ENCODE measurements around the gene STK11IP. TPM values are rescaled to one million over a fixed set of nuclear protein-coding genes. Genes with fewer than 3 reads are reported as not detected.
A peak's percentile ranks its signal among the peaks of the same experiment; 100 is the strongest.

Gene STK11IP
- total and polyA plus RNA-seq, 10 of the 15 experiments (the other 5 are each of a cell fraction or from before 2014, with no cell fraction given), result 0.42 to 24.0 (median 11.4) TPM

DNA sequence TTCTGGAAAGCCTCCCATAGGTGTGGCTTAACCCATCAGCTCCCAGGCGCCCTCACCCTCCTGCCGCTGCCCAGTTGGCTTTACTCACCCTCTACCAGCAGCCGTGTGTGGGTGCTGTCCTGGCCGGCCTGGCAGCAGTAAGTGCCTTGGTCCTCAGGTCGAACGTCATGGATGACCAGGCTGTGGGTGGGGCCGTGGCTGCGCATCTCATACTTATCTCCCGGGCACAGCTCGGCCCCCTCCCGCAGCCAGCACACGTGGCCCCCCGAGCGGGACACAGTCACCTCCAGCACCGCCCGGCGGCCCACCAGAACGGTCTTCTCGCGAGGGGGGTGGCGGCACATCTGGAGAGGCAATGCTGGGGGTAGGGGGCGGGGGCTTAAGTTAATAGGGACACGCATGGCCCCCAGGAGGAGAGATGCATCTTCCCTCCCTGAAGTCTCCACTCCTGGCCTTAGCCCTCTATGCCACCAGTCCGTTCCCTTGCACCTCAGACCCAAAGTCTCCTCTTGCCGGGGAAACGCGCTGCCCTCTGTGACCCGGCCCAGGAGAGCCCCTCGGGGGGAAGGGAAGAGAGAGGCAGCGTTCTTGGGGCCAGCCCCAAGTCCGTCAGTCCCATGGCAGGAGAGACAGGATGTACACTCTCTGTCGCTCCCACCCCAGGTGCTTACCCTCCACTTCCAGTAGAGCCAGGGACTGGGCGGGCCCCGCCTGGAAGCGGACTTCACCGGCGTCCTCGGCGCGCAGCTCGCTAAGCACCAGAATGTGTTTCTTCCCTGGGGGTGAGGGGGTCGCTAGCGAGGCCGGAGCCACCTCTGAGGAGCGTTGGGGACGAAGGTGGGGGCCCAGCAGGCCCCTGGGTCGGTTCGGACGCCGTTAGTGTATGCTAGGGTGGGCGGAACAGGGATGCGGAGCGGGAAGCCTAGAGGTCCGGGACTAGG, 45.9 kb upstream of the STK11IP start:
- no peaks in the 10 kb centered on the region; the same call in 1 of the 2 replicates for H3K4me1 ChIP-seq (ENCODE audit: control insufficient read depth, insufficient read depth, low read length)
- WGBS (ENCODE audit: insufficient coverage, insufficient replicate concordance, low lambda C conversion rate, missing lambda C conversion rate), result 20% methylated on average over 51 of the region's 54 CpGs
- peaks cover 3 to 8% of the 10 kb centered on the region in 2 experiments for H3K27me3 ChIP-seq (replicated peaks in 1 of 2; ENCODE audit: control insufficient read depth in 2 of 2, insufficient read depth in 2 of 2, low read length in 1 of 2)
- no peaks in the 10 kb centered on the region for H4K20me1 ChIP-seq (ENCODE audit: control insufficient read depth, insufficient read depth)
- POLR2A ChIA-PET, result no interaction called here
- H3K79me2 ChIP-seq (ENCODE audit: control insufficient read depth, insufficient read depth, low read length), result no peaks in the 10 kb centered on the region
- SMC1A ChIA-PET (ENCODE audit: uncharacterized antibody, unreplicated experiment), result no interaction called here
- no peak overlapping the region for H3K9ac ChIP-seq (ENCODE audit: control insufficient read depth, insufficient read depth, low read length)
- peak overlapping the region; percentile 37 for H2AFZ ChIP-seq (ENCODE audit: control insufficient read depth, low read depth, low read length)
- RAD21 ChIA-PET (ENCODE audit: unreplicated experiment), result interaction anchor here (1.0 kb wide), 1 partner anchor 11 kb away, joined by 3 read pairs; no protein-coding TSS in a partner anchor
- DNase-seq (ENCODE audit: low read depth, low spot score), result no peak
- H3K36me3 ChIP-seq (ENCODE audit: control insufficient read depth in 2 of 2, insufficient read depth in 2 of 2, low read length in 1 of 2), result no peaks in the 10 kb centered on the region
- in situ Hi-C loops (cut with MboI) (no loop called here), intact Hi-C loops (cut with micrococcal nuclease; ENCODE audit: unreplicated experiment) (no loop called here)
- FAIRE-seq, result no peak
- peak overlapping the region; percentile 77 for H3K4me2 ChIP-seq (ENCODE audit: control insufficient read depth, insufficient read depth)
- ATAC-seq, result peak; percentile 40
- CTCF ChIA-PET, result interaction anchor here (0.9 to 1.9 kb wide), 2 partner anchors 9 to 11 kb away, joined by 3 to 7 read pairs; partner anchors contain the start of gene CHPF
- BruUV-seq (replicated peaks), result no TSS peak
- H3K9me3 ChIP-seq (replicated peaks; ENCODE audit: control insufficient read depth, insufficient read depth, low read length), result no peaks in the 10 kb centered on the region; the same call in 2 of the 3 replicates
- H3K27ac ChIP-seq (ENCODE audit: control insufficient read depth, insufficient read depth), result no peak overlapping the region
- H3K4me3 ChIP-seq, result peak overlapping the region; percentile 57; the same call in 1 of the 2 replicates
- TF ChIP-seq, protein P1, sequence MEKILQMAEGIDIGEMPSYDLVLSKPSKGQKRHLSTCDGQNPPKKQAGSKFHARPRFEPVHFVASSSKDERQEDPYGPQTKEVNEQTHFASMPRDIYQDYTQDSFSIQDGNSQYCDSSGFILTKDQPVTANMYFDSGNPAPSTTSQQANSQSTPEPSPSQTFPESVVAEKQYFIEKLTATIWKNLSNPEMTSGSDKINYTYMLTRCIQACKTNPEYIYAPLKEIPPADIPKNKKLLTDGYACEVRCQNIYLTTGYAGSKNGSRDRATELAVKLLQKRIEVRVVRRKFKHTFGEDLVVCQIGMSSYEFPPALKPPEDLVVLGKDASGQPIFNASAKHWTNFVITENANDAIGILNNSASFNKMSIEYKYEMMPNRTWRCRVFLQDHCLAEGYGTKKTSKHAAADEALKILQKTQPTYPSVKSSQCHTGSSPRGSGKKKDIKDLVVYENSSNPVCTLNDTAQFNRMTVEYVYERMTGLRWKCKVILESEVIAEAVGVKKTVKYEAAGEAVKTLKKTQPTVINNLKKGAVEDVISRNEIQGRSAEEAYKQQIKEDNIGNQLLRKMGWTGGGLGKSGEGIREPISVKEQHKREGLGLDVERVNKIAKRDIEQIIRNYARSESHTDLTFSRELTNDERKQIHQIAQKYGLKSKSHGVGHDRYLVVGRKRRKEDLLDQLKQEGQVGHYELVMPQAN (conservative IDR thresholded peaks at IDR 0.05), result no peak
